CD4-positive, alpha-beta T cell treated with Interleukin-12 subunit alpha and Interleukin-12 subunit beta, for 1 hour (primary cell): ENCODE measurements around the gene MICAL2.

Source experiments
- DNase-seq: peaks from one replicate; pipeline ENCODE4 v3.0.0-alpha.2; 2020

The MICAL2 gene

GRCh38 chr11:12258451-12258850 lies 148.1 kb downstream of the MICAL2 start:
- DNase-seq = no peak

DNA sequence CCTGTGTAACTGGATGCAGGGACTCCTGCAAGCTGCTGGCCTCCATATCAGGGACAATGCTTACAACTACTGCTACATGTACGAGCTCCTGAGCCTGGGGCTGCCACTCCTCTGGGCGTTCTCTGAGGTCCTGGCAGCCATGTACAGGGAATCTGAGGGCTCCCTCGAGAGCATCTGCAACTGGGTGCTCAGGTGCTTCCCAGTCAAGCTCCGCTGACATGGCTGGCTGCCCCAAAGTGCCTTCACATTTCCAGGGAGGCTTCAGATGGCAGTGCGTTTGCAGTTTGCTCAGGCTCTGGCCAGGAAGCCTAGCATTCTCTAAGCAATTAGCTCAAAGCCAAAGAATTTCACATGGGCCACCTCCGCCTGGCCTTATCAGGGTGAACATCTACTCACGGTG lies 149.6 kb downstream of the MICAL2 start:
- no peak for DNase-seq

DNA sequence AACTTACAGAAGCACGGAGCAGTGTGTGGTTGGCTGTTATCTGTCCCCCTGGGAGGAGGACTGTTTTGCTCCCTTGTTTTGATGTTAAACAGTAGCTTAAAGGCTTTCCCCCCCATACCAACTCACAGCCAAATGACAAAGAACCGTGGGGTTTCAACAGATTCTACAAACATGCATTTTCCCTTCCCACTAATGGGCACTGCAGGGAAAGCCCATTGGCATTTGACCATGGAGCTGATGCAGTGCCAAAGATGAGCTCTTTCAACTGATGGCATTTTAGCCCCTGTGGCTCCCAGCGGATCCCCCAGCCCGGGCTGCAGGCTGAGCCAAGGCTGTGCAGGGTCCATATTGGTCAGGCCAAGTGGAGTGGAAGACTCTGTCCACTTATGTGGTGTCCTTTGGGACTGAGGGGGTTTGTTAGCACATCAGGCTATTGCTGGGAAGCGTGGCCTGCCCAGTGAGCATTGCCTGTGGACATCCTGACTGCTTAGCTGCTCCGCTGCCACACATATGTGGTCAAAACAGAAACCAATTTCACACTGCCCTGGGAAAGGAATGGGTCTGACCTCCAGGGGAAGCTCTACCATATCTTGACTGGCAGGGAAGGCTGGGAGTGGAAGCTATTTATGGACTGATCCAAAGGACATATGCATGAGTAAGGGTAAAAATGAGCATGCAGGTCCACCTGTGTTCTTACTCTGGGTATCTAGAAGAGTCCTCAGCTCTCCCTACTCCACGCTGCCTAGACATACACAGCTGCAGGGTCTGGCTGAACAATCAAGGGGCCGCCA lies 150.5 kb downstream of the MICAL2 start:
- DNase-seq = no peak

GRCh38 chr11:12261551-12261950 lies 151.2 kb downstream of the MICAL2 start:
- no peak for DNase-seq

DNA sequence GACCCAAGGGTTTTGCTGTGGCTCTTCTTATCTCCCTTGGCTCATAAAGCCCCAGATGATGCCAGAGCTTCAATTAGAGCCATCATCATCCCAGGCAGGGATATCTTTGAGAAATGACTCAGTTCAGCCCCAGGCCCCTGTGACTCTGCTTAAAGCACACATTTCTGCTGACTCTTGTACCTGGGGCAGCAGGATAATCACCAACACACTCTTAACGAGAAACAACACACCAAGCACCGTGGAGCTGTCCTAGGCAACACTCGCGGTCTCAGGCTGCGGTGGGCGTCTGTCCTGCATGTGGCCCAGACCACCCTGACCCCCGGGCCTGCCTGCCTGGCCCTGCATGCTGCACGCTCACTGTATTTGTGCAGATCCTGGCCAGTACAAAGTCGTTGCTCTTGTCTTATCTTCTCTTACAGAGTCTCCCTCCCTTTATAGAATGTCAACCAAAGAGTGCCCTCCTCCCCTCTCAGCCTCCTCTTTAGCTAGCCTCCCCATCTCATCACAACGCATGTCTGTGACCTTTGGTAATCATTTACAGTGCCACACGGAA lies 152.8 kb downstream of the MICAL2 start:
- no peak for DNase-seq

GRCh38 chr11:12264361-12264760 lies 154.0 kb downstream of the MICAL2 start:
- no peak for DNase-seq

DNA sequence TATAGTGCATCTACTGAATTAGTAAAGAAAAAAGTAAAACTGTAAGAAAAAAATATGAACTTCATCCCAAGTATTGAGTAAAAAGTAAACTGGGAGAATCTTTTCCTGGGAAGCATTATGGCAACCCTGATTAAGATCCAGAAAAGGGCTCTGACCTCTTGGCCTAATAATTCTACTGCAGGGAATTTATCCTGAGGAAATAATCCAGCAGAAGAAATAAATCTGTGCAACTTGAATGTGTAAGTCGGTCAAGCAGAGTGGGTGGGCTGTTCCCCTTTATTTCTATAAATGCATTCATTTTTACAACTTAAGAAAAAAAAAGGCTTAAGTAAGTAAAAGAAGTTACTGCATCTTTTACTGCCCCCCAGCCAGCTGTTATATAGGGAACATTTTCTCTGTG lies 155.7 kb downstream of the MICAL2 start:
- no peak for DNase-seq

- no peak for DNase-seq
Measured at GRCh38 chr11:12266943-12267342, 156.6 kb downstream of the MICAL2 start.

- DNase-seq = no peak
Measured at GRCh38 chr11:12267921-12268320, 157.5 kb downstream of the MICAL2 start.

GRCh38 chr11:12269104-12269441 lies 158.7 kb downstream of the MICAL2 start:
- DNase-seq = no peak

GRCh38 chr11:12269446-12270214 lies 159.2 kb downstream of the MICAL2 start:
- DNase-seq = no peak

- no peak for DNase-seq
Measured at GRCh38 chr11:12270215-12270797, 159.9 kb downstream of the MICAL2 start.

DNA sequence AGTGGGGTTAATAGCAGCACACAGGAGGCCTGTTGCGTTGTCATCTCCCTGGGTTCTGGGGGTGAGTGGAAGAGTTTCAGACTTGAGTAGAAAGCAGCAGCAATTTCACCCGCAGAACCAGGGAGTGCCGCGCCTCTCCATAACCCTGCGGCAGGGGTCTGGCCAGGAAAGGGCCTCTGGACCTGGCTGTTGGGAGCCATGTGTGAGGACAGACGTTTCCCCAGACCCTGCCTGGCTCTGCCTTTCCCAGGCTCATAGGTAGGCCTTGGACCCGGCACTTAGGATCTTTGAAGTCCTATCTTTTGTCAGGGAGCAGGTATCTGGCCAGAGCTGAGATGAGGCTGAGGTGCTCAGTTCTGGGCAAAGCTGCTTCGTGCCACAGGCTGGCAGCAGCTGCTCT lies 160.4 kb downstream of the MICAL2 start:
- no peak for DNase-seq

DNA sequence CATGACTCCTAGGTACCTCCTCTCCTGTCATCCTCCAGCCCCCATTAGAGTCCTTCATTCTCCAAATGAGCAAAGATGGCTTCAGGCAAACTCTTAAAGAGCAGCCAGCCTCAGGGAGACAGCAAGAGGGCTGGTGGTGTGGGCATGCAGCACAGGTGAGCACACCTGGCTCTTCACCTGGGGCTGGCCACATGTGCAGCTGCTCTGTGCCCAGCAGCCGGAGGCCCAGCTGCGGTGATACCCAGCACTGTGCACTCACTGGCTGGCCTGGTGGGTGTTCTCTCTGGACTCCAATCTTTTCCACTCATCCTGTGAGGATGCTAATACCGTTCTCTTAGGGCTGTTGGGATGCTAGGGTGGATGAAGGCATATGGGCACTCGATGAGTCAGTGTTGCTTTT lies 160.9 kb downstream of the MICAL2 start:
- no peak for DNase-seq

GRCh38 chr11:12271826-12272366 lies 161.5 kb downstream of the MICAL2 start:
- DNase-seq = no peak

GRCh38 chr11:12272821-12273617 lies 162.6 kb downstream of the MICAL2 start:
- DNase-seq = no peak

DNA sequence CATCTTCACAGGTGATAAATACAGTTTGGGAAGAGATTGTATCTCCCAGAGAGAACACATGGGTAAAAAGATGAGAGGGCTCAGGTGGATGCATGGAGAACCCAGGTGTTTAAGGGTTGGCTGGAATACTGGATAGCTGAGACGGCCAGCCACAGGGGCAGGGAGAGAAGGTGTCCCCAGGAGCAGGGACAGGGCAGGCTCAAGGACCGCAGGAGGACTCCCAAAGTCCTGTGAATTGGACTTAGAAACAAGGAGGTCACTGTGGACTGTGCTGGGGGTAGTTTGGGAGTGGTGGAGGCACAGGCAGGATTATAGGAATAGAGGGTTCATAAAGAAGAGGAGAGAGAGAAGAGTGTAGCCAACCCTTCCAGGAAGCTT lies 163.2 kb downstream of the MICAL2 start:
- DNase-seq = no peak

GRCh38 chr11:12274056-12274455 lies 163.7 kb downstream of the MICAL2 start:
- DNase-seq = no peak

- DNase-seq = no peak
Measured at GRCh38 chr11:12274558-12275197, 164.3 kb downstream of the MICAL2 start.

- no peak for DNase-seq
Measured at GRCh38 chr11:12275818-12276217, 165.4 kb downstream of the MICAL2 start.

DNA sequence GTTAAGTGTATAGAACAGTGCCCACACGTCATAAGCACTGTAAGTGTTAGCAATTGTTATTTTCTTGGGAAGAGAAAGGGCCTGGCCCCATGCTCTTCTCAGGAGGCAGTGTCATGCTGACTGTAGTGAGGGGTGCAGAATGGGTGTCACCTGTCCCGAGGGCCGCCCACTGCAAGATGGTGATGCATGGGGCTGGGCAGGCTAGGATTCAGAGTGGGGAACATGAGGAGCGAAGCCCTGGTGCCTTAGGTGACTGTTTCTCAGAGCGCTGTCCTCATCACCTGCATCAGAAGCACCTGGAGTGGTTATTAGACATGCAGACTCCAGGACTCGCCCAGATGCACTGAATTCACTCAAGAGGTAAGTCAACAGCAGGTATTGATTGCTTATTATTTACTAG lies 166.0 kb downstream of the MICAL2 start:
- no peak for DNase-seq

DNA sequence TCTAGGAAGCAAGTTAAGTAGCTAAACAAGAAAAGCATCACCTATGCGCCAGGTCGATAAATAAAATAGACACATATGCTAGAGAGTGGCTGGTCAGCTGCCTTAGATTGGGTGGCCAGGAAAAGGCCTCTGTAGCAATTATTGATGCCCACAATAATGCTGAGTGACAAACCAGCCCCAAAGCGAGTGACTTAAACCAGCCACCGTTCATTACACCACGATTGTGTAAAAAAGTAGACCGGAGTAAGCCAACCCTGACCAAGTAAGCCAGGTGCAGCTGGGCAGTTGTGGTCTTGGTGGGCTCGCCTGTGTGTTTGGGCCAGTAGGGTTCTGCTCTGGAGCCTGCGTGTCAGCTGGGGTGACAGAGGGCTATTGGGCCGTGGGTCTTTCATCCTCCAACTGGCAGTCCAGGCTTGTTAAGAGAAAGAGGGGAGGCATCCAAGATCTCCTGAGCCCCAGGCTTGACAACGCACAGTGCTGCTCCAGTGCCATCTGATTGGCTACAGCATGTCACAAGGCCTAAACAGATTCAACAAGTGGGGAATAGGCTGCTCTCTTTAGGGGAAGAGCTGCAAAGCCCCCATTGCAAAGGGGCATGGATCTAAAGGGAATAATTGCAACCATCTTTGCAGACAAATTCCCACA lies 166.6 kb downstream of the MICAL2 start:
- DNase-seq = no peak
